OCI-LY7 (cell line): ENCODE data around the gene SPG7. TPM values are rescaled to one million over a fixed set of nuclear protein-coding genes. Genes with fewer than 3 reads are reported as not detected.

ENCODE experiments used
- BruUV-seq: library from RNA; stranded (reverse); fragments of 400-500 nt; replicated peaks from 2 replicates; lab custom pipeline; 2021; lab: Mats Ljungman, UMichigan
- CTCF ChIA-PET: fragments of 300-600 bp; sonication (Branson Sonifier 250); formaldehyde crosslinking; loops from one replicate; lab custom pipeline; 2022; ENCODE audit warnings: antibody characterized with exemption; ENCODE audit not compliant: unreplicated experiment; lab: Charles Lee
- POLR2A ChIA-PET: fragments of 300-600 bp; sonication (Branson Sonifier 250); formaldehyde crosslinking; loops from one replicate; lab custom pipeline; 2022; ENCODE audit warnings: antibody characterized with exemption; lab: Charles Lee
- DNase-seq: peaks from one replicate; pipeline ENCODE4 v3.0.0-alpha.2; 2015; ENCODE audit warnings: low spot score
- H2AFZ ChIP-seq: fragments of 200-600 bp; sonication (generic), shearing (Covaris generic); 2 replicates; pipeline ENCODE4 v1.6.1; 2014; ENCODE audit warnings: mild to moderate bottlenecking, antibody characterized with exemption, low read length, moderate library complexity
- H3K27ac ChIP-seq: fragments of 200-600 bp; sonication (generic); 2 replicates; pipeline ENCODE4 v1.5.1; 2014; ENCODE audit warnings: mixed run types, low read depth, mild to moderate bottlenecking, moderate library complexity, low read length, inconsistent platforms; ENCODE audit not compliant: poor library complexity, severe bottlenecking
- H3K36me3 ChIP-seq: fragments of 200-600 bp; sonication (generic); 2 replicates; pipeline ENCODE4 v1.6.1; 2014; ENCODE audit warnings: mild to moderate bottlenecking, antibody characterized with exemption, low read length, moderate library complexity, mixed read lengths; ENCODE audit not compliant: insufficient read depth
- H3K4me1 ChIP-seq: fragments of 200-600 bp; sonication (generic); 2 replicates; pipeline ENCODE4 v1.5.1; 2014; ENCODE audit warnings: mild to moderate bottlenecking, low read length; ENCODE audit not compliant: insufficient read depth, poor library complexity, severe bottlenecking
- H3K4me2 ChIP-seq: fragments of 200-600 bp; sonication (generic); 2 replicates; pipeline ENCODE4 v1.6.1; 2014; ENCODE audit warnings: mild to moderate bottlenecking, low read length
- H3K4me3 ChIP-seq: fragments of 200-600 bp; sonication (generic); 2 replicates; pipeline ENCODE4 v1.5.1; 2014; ENCODE audit warnings: mild to moderate bottlenecking, low read depth, low read length; ENCODE audit not compliant: poor library complexity, severe bottlenecking
- H3K79me2 ChIP-seq: fragments of 200-600 bp; sonication (generic); 2 replicates; pipeline ENCODE4 v1.6.1; 2016; ENCODE audit warnings: low read depth, mild to moderate bottlenecking, low read length, moderate library complexity, mixed read lengths; ENCODE audit not compliant: insufficient read depth
- H3K9me2 ChIP-seq: fragments of 200-600 bp; sonication (generic); 2 replicates; pipeline ENCODE4 v1.6.1; 2016; ENCODE audit warnings: mild to moderate bottlenecking, low read length, mixed read lengths; ENCODE audit not compliant: insufficient read depth
- H3K9me3 ChIP-seq: fragments of 200-600 bp; sonication (generic); 2 replicates; pipeline ENCODE4 v1.6.1; 2014; ENCODE audit warnings: mild to moderate bottlenecking, mixed run types, low read length, mixed read lengths
- H4K20me1 ChIP-seq: fragments of 200-600 bp; sonication (generic); 2 replicates; pipeline ENCODE4 v1.6.1; 2014; ENCODE audit warnings: mild to moderate bottlenecking, antibody characterized with exemption, low read length, moderate library complexity, mixed read lengths; ENCODE audit not compliant: insufficient read depth
- EZH2phosphoT487 ChIP-seq: fragments of 200-600 bp; sonication (generic); IDR thresholded peaks from 2 replicates; pipeline ENCODE4 v1.6.1; 2018; ENCODE audit warnings: low read depth, borderline replicate concordance, mild to moderate bottlenecking, mixed run types, antibody characterized with exemption, low read length, moderate library complexity, mixed read lengths
- intact Hi-C: fragments of 100-400 bp; cut with micrococcal nuclease; formaldehyde crosslinking; loops from one replicate; pipeline ENCODE4 v1.10.0; 2022; ENCODE audit not compliant: unreplicated experiment
- total RNA-seq, 2 experiments: library from RNA; depleted of rRNA in 1 of 2; stranded (reverse); fragments of >200 nt in 1 of 2; shearing (Covaris generic) in 1 of 2; gene quantifications; 2 replicates each; pipeline ENCODE4 v1.2.3, GENCODE V29; 2014 to 2022
- TF ChIP-seq, protein P1 (sequence below): fragments of 200-600 bp; sonication (generic); conservative IDR thresholded peaks from 2 replicates; pipeline ENCODE4 v1.5.1; 2014; ENCODE audit warnings: mild to moderate bottlenecking, antibody characterized with exemption, low read length, moderate library complexity, mixed read lengths

The SPG7 gene
- total RNA-seq, 2 experiments from 2014 or later, result 92.7 to 121 TPM

DNA sequence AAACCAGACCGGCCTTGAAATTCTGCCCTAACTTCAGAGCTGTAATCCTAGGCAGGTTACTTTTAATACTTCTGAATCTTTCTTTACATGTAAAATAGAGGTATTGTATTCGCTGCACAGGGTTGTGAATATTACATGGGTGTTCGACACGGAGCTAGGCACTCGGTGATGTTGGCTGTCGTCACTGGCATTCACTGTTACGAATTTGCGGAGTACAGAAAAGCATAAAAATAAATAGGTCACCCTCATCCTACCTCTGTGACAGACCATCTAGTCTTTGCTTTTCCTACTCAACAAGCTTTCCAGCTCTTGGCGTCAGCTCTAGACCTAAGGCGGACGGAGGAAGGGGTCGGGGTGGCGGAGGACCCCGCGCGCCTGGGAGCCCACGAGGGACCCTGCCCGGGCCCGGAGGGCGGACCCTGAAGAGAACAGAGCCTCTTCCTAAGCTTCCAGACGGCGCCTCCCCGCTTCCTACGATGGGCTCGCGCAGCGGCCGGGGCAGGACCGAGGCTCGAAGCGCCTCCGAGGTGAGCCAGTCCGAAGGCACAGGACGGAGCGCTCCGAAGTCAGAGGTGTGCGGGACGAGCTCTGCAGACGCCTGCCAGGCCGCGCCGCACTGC, 879 bp upstream of the SPG7 start:
- no peak for DNase-seq
- Histone ChIP-seq H3K27ac (peak overlapping the region; percentile 74), H4K20me1 (no peaks in the 10 kb centered on the region), H3K4me1 (peaks cover 36% of the 10 kb centered on the region), H3K9me2 (no peaks in the 10 kb centered on the region), H3K36me3 (peaks cover 15% of the 10 kb centered on the region), H3K4me3 (peak overlapping the region; percentile 79), H3K79me2 (peaks cover 27% of the 10 kb centered on the region; the same call in 1 of the 2 replicates), H2AFZ (no peak overlapping the region), H3K4me2 (peak overlapping the region; percentile 96), H3K9me3 (no peaks in the 10 kb centered on the region)
- BruUV-seq, result no TSS peak
- ChIA-PET POLR2A (interaction anchor here (0.6 to 1.3 kb wide), 2 partner anchors 10 to 21 kb away, joined by 3 to 5 read pairs; no protein-coding TSS in a partner anchor), CTCF (interaction anchor here (0.6 kb wide), 1 partner anchor 9 kb away, joined by 5 read pairs; no protein-coding TSS in a partner anchor)
- intact Hi-C loops, result loop anchor here (5.0 kb wide), 1 partner anchor 190 kb away; no protein-coding TSS in a partner anchor
- no peak for TF ChIP-seq EZH2phosphoT487
- TF ChIP-seq, protein P1, sequence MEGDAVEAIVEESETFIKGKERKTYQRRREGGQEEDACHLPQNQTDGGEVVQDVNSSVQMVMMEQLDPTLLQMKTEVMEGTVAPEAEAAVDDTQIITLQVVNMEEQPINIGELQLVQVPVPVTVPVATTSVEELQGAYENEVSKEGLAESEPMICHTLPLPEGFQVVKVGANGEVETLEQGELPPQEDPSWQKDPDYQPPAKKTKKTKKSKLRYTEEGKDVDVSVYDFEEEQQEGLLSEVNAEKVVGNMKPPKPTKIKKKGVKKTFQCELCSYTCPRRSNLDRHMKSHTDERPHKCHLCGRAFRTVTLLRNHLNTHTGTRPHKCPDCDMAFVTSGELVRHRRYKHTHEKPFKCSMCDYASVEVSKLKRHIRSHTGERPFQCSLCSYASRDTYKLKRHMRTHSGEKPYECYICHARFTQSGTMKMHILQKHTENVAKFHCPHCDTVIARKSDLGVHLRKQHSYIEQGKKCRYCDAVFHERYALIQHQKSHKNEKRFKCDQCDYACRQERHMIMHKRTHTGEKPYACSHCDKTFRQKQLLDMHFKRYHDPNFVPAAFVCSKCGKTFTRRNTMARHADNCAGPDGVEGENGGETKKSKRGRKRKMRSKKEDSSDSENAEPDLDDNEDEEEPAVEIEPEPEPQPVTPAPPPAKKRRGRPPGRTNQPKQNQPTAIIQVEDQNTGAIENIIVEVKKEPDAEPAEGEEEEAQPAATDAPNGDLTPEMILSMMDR, result no peak

DNA sequence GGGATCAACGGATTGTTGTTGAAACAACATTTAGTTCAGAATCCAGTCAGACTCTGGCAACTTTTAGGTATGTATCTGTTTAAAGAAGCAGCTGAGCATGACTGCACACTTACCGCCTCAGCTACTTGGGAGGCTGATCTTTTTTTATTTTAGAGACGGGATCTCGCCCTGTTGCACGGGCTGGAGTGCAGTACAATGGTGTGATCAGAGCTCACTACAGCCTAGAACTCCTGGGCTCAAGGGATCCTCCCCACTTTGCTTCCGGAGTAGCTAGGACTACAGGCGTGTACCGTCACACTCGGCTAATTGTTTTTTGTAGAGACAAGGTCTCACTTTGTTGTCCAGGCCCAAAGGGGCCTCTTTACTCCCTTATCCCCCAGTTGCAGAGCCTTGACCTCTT, 2.3 kb downstream of the SPG7 start:
- Histone ChIP-seq H3K4me1 (peaks cover 24% of the 10 kb centered on the region), H3K4me2 (no peak overlapping the region), H3K79me2 (peaks cover 27% of the 10 kb centered on the region; the same call in 1 of the 2 replicates), H3K9me2 (no peaks in the 10 kb centered on the region), H4K20me1 (no peaks in the 10 kb centered on the region), H3K27ac (no peak overlapping the region), H3K9me3 (no peaks in the 10 kb centered on the region), H2AFZ (no peak overlapping the region), H3K4me3 (no peak overlapping the region), H3K36me3 (peaks cover 38% of the 10 kb centered on the region)
- ChIA-PET CTCF (no interaction called here), POLR2A (interaction anchor here (0.7 kb wide), 1 partner anchor 167 kb away, joined by 10 read pairs; no protein-coding TSS in a partner anchor)
- no TSS peak for BruUV-seq
- DNase-seq, result no peak
- TF ChIP-seq EZH2phosphoT487, result no peak
- TF ChIP-seq, protein P1, result no peak
- intact Hi-C loops, result no loop called here

DNA sequence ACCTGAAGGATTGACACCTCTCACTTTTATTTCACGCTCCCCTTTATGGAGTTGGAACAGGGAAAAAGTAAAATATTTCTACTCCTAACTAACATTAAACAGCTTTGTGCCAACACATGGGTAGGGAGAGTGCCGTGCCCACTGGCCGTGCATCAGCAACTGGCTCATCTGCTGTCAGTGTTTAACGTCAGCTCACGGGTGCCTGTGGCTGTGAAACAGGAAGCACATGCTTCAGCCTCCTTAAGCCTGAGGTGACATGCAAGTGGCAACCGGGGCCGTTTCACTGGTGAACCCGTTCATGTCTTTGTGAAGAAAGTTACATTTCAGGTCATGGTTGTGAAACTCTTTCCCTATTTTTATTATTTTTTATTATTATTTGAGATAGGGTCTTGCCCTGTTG, 3.2 kb downstream of the SPG7 start:
- H3K27ac ChIP-seq, result no peak overlapping the region
- H2AFZ ChIP-seq, result no peak overlapping the region
- no peak for DNase-seq
- no peaks in the 10 kb centered on the region for H3K9me3 ChIP-seq
- no peak overlapping the region for H3K4me2 ChIP-seq
- H3K4me1 ChIP-seq, result peaks cover 16% of the 10 kb centered on the region
- CTCF ChIA-PET, result no interaction called here
- H3K4me3 ChIP-seq, result no peak overlapping the region
- H3K79me2 ChIP-seq, result peaks cover 27% of the 10 kb centered on the region; the same call in 1 of the 2 replicates
- BruUV-seq, result no TSS peak
- peaks cover 46% of the 10 kb centered on the region for H3K36me3 ChIP-seq
- no peak for TF ChIP-seq EZH2phosphoT487
- TF ChIP-seq, protein P1, result no peak
- no peaks in the 10 kb centered on the region for H3K9me2 ChIP-seq
- no peaks in the 10 kb centered on the region for H4K20me1 ChIP-seq
- intact Hi-C loops, result no loop called here
- POLR2A ChIA-PET, result no interaction called here
